ENCODE measurements around the gene PTPRN. TPM values are rescaled to one million over a fixed set of nuclear protein-coding genes. Genes with fewer than 3 reads are reported as not detected.

Gene PTPRN
- total RNA-seq, 1 experiment from 2014 or later = 6.5 TPM

- H2BK120ac ChIP-seq (ENCODE audit: low read depth, low read length, poor library complexity, severe bottlenecking) = no peak overlapping the region
- no peak overlapping the region for H3K27ac Mint-ChIP-seq
- H3K18ac ChIP-seq (ENCODE audit: insufficient read length, low read depth, low read length) = no peak overlapping the region
- no peak overlapping the region for H2BK20ac ChIP-seq (ENCODE audit: low read depth, low read length, poor library complexity, severe bottlenecking)
- no peak overlapping the region for H2AFZ ChIP-seq (ENCODE audit: low read length)
- H2BK12ac ChIP-seq (ENCODE audit: insufficient read length, low read depth, low read length) = no peak overlapping the region
- H3K27ac ChIP-seq (ENCODE audit: insufficient read length, low read depth, low read length) = no peak overlapping the region
- no peak overlapping the region for H2AK5ac ChIP-seq (ENCODE audit: insufficient read length, low read length)
- no CpG with 5 or more reads among the region's 5 CpGs for WGBS (ENCODE audit: extremely low coverage, insufficient read length, low lambda C conversion rate)
- H4K91ac ChIP-seq (ENCODE audit: insufficient read length, low read depth, low read length) = no peak overlapping the region
- H3K79me2 ChIP-seq (ENCODE audit: insufficient read depth, low read length) = no peaks in the 10 kb centered on the region
- no peaks in the 10 kb centered on the region for H4K20me1 ChIP-seq (ENCODE audit: control insufficient read depth, insufficient read depth, insufficient read length)
- no peak overlapping the region for H3K4ac ChIP-seq (ENCODE audit: low read depth, low read length)
- TF ChIP-seq CTCF (conservative IDR thresholded peaks at IDR 0.05) = no peak
- H3K9ac ChIP-seq (ENCODE audit: extremely low read depth, insufficient read length, low read length) = no peak overlapping the region
- H3K4me3 Mint-ChIP-seq = no peak overlapping the region
- H4K5ac ChIP-seq (ENCODE audit: insufficient read length, low read depth, low read length) = no peak overlapping the region
- no peak overlapping the region for H3K14ac ChIP-seq (ENCODE audit: insufficient read depth, low read length)
- peaks cover 9% of the 10 kb centered on the region; the same call in 1 of the 2 replicates for H3K27me3 ChIP-seq (ENCODE audit: insufficient read depth, low read length)
- no peak overlapping the region for H4K8ac ChIP-seq (replicated peaks; ENCODE audit: insufficient read length, low read depth, low read length)
- peaks cover 80% of the 10 kb centered on the region for H3K27me3 Mint-ChIP-seq (ENCODE audit: low read depth)
- no peaks in the 10 kb centered on the region for H3K9me3 Mint-ChIP-seq
- no peak overlapping the region for H3K23ac ChIP-seq (ENCODE audit: insufficient read length, low read depth, low read length)
- H3K36me3 Mint-ChIP-seq (ENCODE audit: insufficient read depth in 1 of 3, low read depth in 3 of 3) = no peaks in the 10 kb centered on the region
- DNase-seq = no peak
- H2BK5ac ChIP-seq (ENCODE audit: insufficient read length, low read length) = no peak overlapping the region
- peaks cover 2 to 14% of the 10 kb centered on the region in 2 experiments; a peak in 3 of 4 replicates for H3K4me1 Mint-ChIP-seq
- no peak overlapping the region for H3K4me2 ChIP-seq (ENCODE audit: insufficient read depth, insufficient read length, low read length)
- H3K4me1 ChIP-seq (ENCODE audit: insufficient read depth, low read length) = no peaks in the 10 kb centered on the region
- peaks cover 1% of the 10 kb centered on the region for H3K23me2 ChIP-seq (ENCODE audit: insufficient read length, low read depth, low read length, poor library complexity, severe bottlenecking)
- no peak overlapping the region for H3K56ac ChIP-seq (ENCODE audit: insufficient read length, low read depth, low read length)
- H3K9me3 ChIP-seq (ENCODE audit: control insufficient read depth, low read depth, low read length) = no peaks in the 10 kb centered on the region
- H2BK15ac ChIP-seq (ENCODE audit: low read depth, low read length) = no peak overlapping the region
- H3T11ph ChIP-seq (ENCODE audit: low read length) = no peak overlapping the region
- no peaks in the 10 kb centered on the region for H3K79me1 ChIP-seq (ENCODE audit: insufficient read depth, low read depth, low read length, poor library complexity, severe bottlenecking)
Observed at GRCh38 chr2:219353129-219353528, 43.9 kb upstream of the PTPRN start.

All from H9 (cell line).